Stimulated activated CD8-positive, alpha-beta memory T cell treated with anti-CD3 and anti-CD28 coated beads, Interleukin-2, amount 100 ng/mL, for 1 hour (primary cell): ENCODE measurements around the gene SORCS2.

Experiments
- DNase-seq, 2 donors: peaks; one replicate each; pipeline ENCODE4 v3.0.0-alpha.2; 2020; ENCODE audit warnings: low read depth in 2 of 2

The SORCS2 gene

DNA sequence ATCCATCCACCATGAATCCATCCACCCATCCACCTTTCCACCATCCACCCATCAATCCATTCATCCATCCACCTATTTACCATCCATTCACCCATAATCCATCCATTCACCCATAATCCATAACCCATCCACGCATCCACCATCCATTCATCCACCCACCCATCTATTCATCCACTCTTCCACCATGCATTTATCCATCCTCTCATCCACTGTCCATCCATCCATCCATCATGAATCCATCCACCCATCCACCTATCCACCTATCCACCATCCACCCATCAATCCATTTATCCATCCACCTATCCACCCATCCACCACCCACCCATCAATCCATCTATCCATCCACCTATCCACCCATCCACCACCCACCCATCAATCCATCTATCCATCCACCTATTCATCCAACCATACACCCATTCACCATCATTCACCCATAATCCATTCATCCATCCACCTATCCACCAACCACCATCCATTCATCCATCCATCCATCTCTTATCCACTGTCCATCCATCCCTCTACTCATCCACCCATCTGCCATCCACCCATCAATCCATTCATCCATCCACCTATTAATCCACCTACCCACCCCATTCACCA lies 422.1 kb downstream of the SORCS2 start:
- no peak for DNase-seq

DNA sequence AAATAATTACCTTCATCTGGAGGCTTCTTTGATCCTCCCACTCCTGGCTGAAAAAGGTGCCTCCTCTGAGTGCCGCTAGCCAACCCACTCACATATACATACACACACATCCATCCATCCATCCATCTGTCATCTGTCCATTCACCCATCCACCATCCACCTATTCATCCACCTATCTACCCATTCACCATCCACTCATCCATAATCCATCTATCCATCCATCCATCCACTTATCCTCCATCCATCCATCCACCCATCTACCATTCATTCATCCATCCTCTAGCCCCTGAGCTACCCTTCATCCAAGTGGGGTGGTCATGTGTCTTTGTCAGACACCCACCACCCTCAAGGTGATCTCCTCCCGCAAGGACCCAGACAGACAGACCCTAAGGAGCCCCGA lies 423.9 kb downstream of the SORCS2 start:
- DNase-seq: no peak

GRCh38 chr4:7618361-7618760 lies 426.0 kb downstream of the SORCS2 start:
- DNase-seq: no peak

DNA sequence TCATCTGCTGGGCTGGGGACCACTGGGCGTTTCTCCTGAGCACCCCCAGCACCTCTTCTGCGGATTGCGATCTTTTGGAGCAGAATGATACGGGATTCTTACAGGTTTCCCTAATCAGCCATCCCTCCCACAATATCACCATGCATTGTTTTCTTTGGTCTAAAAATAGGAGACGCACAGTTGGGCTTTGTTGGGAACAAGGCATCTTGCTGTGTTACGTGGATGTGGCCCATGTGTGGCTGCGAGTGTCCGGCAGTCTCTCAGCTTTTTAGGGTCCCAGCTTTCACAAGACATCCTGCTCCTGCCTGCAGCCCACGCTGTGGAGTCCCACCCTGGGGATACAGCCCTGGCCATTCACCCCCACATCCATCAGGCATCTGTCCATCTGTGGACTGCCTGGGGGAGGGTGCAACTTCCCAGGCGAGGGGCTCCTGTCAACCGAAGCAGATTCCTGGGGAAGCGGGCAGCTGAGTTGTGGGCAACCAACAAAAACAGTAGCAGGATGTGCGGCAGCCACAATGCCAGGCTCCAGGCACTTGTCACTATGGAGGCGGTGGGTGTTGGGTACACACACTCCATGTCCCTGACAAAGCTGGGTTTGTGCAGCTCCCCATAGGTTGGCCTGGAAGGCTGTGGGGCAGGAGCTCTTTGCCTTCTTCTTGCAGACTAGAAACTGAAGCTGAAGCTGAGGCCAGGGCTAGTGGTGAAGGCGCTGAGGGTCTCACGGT lies 427.9 kb downstream of the SORCS2 start:
- DNase-seq: no peak

- DNase-seq: no peak
Observed at GRCh38 chr4:7620814-7621176, 428.5 kb downstream of the SORCS2 start.

DNA sequence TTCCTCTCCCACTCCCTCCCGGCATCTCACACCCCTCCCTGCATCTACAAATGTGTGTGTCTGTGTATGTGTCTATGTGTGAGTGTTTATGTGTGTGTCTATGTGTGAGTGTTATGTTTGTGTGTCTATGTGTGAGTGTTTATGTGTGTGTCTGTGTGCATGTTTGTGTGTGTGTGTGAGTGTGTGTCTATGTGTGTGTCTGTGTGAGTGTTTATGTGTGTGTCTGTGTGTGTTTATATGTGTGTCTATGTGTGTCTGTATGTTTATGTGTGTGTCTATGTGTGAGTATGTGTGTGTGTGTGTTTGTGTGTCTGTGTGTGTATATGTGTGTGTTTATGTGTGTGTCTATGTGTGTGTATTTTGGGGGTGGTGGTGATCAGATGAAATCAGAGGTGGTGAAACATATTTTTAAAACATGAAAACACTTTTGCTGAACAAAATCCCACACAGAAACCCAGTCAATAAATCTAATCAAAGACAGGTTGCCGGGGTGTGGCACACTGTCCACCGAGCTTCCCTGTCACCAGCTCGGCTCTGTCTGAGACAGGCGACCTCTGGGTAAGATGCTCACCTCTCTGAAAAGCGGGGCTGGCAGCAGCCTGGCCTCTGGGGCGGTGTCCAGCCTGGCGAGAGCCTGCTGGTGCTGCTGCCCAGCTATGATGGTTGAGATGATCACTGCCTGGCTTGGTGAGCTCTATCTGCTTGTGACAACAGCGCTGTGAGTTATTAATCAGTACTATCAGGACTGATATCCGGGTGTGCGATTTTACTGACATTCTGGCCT lies 429.1 kb downstream of the SORCS2 start:
- no peak for DNase-seq

- DNase-seq: no peak
Observed at GRCh38 chr4:7622371-7622770, 430.0 kb downstream of the SORCS2 start.

- no peak for DNase-seq
Observed at GRCh38 chr4:7623468-7623867, 431.1 kb downstream of the SORCS2 start.

GRCh38 chr4:7624396-7624980 lies 432.1 kb downstream of the SORCS2 start:
- no peak for DNase-seq

GRCh38 chr4:7625071-7625470 lies 432.7 kb downstream of the SORCS2 start:
- DNase-seq: no peak

DNA sequence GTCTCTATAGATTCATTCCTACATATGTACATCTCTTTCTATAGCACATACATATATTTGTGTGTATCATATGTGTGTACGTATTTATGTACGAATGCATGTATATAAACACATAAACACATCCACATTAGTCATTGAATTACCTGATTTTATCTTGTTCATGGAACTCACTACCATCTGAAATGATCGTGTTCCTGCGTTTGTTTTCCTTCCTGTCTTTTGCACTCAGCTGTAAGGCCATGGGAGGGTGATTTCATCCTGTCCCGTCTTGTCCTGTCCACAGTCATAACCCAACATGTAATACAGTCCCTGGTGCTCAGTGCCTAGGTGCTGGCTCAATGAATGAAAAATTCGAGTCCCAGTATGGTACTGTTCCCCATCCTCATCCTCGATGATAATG lies 434.2 kb downstream of the SORCS2 start:
- DNase-seq: no peak

DNA sequence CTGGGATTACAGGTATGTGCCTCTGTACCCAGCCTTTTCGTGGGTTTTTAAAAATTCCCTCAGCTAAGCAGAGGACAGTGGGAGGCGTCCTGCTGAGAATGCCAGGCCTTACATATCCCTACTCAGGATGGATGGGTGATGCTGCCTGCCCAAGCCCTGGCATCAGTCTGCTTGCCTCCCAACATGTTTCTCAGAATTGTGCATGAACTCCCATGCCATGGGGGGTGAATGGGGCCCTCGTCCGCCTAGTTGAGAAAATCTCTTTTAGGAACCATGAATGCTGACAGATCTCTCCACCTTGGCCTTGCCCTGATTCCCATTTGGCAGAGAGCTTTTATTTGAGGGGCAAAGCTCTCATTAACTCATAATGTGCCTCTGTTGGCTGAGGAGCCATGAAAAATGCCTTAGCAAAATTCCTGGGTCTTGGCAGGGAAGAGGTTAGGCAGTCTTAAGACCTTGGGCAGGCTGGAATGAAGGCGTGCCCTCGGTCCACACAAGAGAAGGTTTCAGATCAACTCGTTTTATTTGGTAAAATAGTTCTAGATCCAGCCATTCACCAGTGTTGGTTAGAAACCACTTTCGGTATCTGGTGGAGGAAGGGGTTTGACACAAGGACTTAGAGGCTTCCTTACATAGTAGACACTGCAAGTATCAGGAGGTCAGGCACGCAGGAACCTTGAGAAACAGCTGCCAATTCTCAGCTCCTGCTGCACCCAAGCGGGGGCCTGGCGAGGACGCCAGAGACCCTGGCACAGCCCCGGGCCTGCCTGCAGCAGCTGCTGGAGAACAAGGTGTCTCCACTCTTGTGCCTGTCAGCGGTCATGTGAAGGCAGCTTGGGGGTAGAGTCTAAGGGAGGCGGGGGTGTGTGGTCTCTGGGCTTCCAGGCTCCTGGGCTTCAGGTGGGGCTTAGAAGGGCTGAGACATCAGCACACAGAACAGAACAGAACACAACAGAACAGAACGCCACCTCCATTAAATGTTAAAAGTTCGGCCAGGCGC lies 435.2 kb downstream of the SORCS2 start:
- DNase-seq: no peak

DNA sequence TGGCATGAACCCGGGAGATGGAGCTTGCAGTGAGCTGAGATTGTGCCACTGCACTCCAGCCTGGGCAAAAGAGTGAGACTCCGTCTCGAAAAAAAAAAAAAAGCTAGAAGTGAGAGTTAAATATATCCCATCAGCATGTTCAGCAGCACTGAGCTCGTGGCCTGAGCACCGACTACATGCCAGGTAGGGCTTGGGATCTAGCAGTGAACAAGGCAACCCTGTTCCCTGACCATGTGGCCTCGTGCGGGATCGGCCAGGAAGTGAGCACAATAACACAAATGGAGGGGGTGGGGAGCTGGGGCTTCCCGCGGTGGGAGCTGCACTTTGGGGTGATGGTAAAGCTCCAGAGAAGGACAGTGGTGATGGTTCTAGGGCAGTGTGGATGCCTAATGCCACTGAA lies 436.1 kb downstream of the SORCS2 start:
- no peak for DNase-seq

DNA sequence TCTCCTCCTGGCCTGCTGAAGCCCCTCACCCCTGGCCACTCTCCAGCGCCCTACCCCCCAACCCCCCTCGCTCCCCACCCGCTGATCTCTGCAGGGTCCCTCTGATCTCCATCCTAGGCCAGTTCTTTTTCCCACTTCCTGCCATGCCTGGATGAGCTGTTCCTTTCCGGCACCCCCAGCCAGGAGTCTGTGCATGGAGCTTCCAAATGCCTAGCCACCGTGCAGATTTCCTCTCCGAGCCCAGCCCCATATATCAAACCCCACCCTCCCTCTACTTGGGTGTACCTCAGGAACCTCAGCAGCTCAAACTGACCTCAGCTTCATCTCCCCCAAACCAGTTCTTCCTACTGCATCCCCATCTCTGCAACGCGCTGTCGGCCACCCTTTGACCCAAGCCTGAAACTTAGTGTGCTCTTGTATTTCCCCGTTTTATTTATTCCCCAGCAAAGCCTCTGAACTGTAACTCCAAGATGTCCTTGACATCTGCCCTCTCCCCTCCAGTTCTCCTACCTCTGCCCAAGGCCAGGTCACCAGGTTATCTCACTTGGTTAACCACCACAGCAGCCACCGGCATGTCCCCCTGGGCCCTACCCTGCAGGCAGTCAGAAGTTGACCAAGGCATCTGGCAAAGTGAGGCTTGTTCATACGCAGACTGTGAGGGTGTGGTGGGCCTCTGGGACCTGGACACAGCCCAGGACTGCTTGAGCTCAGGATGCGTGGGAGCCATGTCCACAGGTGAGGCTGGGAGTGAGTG lies 437.3 kb downstream of the SORCS2 start:
- no peak for DNase-seq

GRCh38 chr4:7630568-7631287 lies 438.4 kb downstream of the SORCS2 start:
- DNase-seq: no peak

- DNase-seq: no peak
Observed at GRCh38 chr4:7631288-7632014, 439.1 kb downstream of the SORCS2 start.

DNA sequence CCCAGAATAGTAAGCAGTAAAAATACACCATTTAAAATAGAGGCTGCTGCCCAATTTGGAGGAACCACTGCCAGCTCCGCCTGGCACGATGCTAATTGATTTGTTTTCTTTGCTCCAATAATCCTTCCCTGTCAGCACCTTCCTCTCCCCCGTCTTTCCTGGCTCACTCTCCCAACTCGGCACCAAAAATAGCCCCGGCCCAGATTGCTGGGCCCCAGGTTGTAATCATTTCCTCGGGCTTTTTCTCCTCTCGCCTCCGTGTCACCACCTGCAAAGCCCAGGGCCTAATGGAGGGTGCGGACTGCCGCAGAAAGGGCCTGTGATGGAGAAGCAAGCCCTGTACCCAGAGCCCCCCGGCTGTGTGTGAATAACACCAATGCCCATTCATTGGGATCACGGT lies 440.0 kb downstream of the SORCS2 start:
- no peak for DNase-seq

- no peak for DNase-seq
Observed at GRCh38 chr4:7632971-7633370, 440.6 kb downstream of the SORCS2 start.

DNA sequence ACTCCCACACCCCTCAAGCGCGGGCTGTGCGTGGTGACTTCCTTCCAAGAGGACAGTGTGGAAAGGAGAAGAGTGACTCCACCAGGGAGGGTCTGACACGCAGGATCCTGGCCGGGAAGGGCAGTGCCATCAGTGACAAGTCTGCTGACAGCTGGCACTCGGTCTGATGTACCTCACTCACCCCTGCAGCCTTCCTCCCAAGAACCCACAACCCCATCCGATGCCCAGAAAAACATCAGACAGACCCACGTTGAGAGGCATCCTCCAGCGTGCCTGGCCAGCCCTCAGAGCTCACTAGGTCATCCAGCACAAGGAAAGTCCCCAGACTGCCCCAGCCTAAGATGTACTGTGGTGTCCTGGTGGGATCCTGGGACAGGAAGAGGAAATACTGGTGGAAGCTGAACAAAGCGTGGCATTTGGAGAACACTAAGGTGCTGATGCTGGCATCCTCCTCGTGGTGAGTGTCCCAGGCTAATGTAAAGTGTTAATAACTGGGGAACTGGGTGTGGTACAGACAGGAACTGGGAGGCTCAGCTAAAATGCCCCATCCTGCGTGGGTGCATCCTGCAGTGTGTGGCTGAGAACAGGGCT lies 442.4 kb downstream of the SORCS2 start:
- DNase-seq: no peak
